Effector memory CD4-positive, alpha-beta T cell (primary cell): Measurements from ENCODE around the gene ZNF208.

Experiments used
- DNase-seq, 3 donors: peaks; one replicate each; pipeline ENCODE4 v3.0.0-alpha.2; 2020
- H3K27ac ChIP-seq: 2 replicates; pipeline ENCODE4 v1.7.0; 2013; ENCODE audit warnings: mild to moderate bottlenecking, low read length, moderate library complexity; ENCODE audit not compliant: insufficient read depth, poor library complexity, severe bottlenecking
- H3K27me3 ChIP-seq: replicated peaks from 2 replicates; pipeline ENCODE4 v1.7.0; 2013; ENCODE audit warnings: mild to moderate bottlenecking, low read length; ENCODE audit not compliant: insufficient read depth, control insufficient read depth, poor library complexity, severe bottlenecking
- H3K36me3 ChIP-seq: 2 replicates; pipeline ENCODE4 v1.7.0; 2013; ENCODE audit warnings: mild to moderate bottlenecking, low read length, moderate library complexity; ENCODE audit not compliant: control insufficient read depth, insufficient read depth
- H3K4me1 ChIP-seq: 2 replicates; pipeline ENCODE4 v1.7.0; 2013; ENCODE audit warnings: low read length, mild to moderate bottlenecking; ENCODE audit not compliant: control insufficient read depth, insufficient read depth, poor library complexity, severe bottlenecking
- H3K4me3 ChIP-seq: 2 replicates; pipeline ENCODE4 v1.7.0; 2013; ENCODE audit warnings: low read length, low read depth, mild to moderate bottlenecking; ENCODE audit not compliant: insufficient read depth, poor library complexity, severe bottlenecking
- H3K9me3 ChIP-seq: 2 replicates; pipeline ENCODE4 v1.7.0; 2013; ENCODE audit warnings: mild to moderate bottlenecking, low read length, moderate library complexity; ENCODE audit not compliant: control insufficient read depth

Gene ZNF208

GRCh38 chr19:21934131-21934530 is 76.6 kb downstream of the ZNF208 start:
- no peaks in the 10 kb centered on the region for H3K9me3 ChIP-seq
- no peaks in the 10 kb centered on the region for H3K36me3 ChIP-seq
- no peaks in the 10 kb centered on the region for H3K27me3 ChIP-seq
- no peaks in the 10 kb centered on the region for H3K4me1 ChIP-seq
- no peak overlapping the region for H3K27ac ChIP-seq
- no peak for DNase-seq
- no peak overlapping the region for H3K4me3 ChIP-seq

GRCh38 chr19:21922276-21922675 is 88.5 kb downstream of the ZNF208 start:
- Histone ChIP-seq H3K4me1 (no peaks in the 10 kb centered on the region), H3K27ac (no peak overlapping the region), H3K36me3 (no peaks in the 10 kb centered on the region), H3K9me3 (no peaks in the 10 kb centered on the region), H3K27me3 (no peaks in the 10 kb centered on the region), H3K4me3 (no peak overlapping the region)
- DNase-seq: no peak

- H3K9me3 ChIP-seq: no peaks in the 10 kb centered on the region
- no peak overlapping the region for H3K27ac ChIP-seq
- no peaks in the 10 kb centered on the region for H3K36me3 ChIP-seq
Observed at GRCh38 chr19:21921691-21922180, 89.0 kb downstream of the ZNF208 start.

GRCh38 chr19:21915411-21915810 is 95.3 kb downstream of the ZNF208 start:
- Histone ChIP-seq H3K27ac (no peak overlapping the region), H3K27me3 (no peaks in the 10 kb centered on the region), H3K36me3 (no peaks in the 10 kb centered on the region), H3K4me1 (no peaks in the 10 kb centered on the region), H3K9me3 (no peaks in the 10 kb centered on the region), H3K4me3 (no peak overlapping the region)
- DNase-seq: no peak

More at GRCh38 chr19:21921691-21922180, 89.0 kb downstream of the ZNF208 start:
- Histone ChIP-seq H3K27me3 (no peaks in the 10 kb centered on the region), H3K4me1 (no peaks in the 10 kb centered on the region), H3K4me3 (no peak overlapping the region)
- no peak for DNase-seq

GRCh38 chr19:21912654-21913053 is 98.1 kb downstream of the ZNF208 start:
- no peaks in the 10 kb centered on the region for H3K36me3 ChIP-seq
- H3K9me3 ChIP-seq: no peaks in the 10 kb centered on the region
- H3K4me3 ChIP-seq: no peak overlapping the region
- H3K27ac ChIP-seq: no peak overlapping the region
- no peak for DNase-seq
- H3K4me1 ChIP-seq: no peaks in the 10 kb centered on the region
- no peaks in the 10 kb centered on the region for H3K27me3 ChIP-seq

- Histone ChIP-seq H3K9me3 (no peaks in the 10 kb centered on the region), H3K27ac (no peak overlapping the region), H3K4me1 (no peaks in the 10 kb centered on the region), H3K36me3 (no peaks in the 10 kb centered on the region), H3K27me3 (no peaks in the 10 kb centered on the region), H3K4me3 (no peak overlapping the region)
- no peak for DNase-seq
Observed at GRCh38 chr19:21910318-21910717, 100.4 kb downstream of the ZNF208 start.

DNA sequence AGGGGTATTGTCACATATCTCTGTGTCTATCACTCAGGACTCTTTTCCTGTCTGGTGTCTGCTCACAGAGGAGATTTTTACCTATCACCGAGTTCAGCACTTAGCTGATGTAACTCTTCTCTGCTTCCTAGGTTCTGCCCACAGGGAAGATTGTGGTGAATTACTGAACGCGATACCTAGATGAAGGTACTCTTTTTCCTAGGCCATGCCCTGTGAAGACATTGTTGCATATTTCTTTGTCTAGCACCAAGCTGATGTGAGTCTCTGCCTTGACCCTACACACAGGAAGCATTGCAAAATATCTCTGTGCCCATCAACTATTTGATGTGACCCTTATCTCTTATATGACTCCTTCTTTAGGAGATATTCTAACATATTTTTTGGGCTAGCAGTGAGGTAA is 102.7 kb downstream of the ZNF208 start:
- Histone ChIP-seq H3K4me3 (no peak overlapping the region), H3K27me3 (no peaks in the 10 kb centered on the region), H3K9me3 (no peaks in the 10 kb centered on the region), H3K27ac (no peak overlapping the region), H3K4me1 (no peaks in the 10 kb centered on the region), H3K36me3 (no peaks in the 10 kb centered on the region)
- DNase-seq: no peak

GRCh38 chr19:21907516-21907915 is 103.2 kb downstream of the ZNF208 start:
- Histone ChIP-seq H3K9me3 (no peaks in the 10 kb centered on the region), H3K4me3 (no peak overlapping the region), H3K27me3 (no peaks in the 10 kb centered on the region), H3K27ac (no peak overlapping the region), H3K36me3 (no peaks in the 10 kb centered on the region), H3K4me1 (no peaks in the 10 kb centered on the region)
- no peak for DNase-seq

- Histone ChIP-seq H3K27ac (no peak overlapping the region), H3K36me3 (no peaks in the 10 kb centered on the region), H3K9me3 (no peaks in the 10 kb centered on the region), H3K4me1 (no peaks in the 10 kb centered on the region), H3K27me3 (no peaks in the 10 kb centered on the region), H3K4me3 (no peak overlapping the region)
- DNase-seq: no peak
Observed at GRCh38 chr19:21902571-21902970, 108.2 kb downstream of the ZNF208 start.

DNA sequence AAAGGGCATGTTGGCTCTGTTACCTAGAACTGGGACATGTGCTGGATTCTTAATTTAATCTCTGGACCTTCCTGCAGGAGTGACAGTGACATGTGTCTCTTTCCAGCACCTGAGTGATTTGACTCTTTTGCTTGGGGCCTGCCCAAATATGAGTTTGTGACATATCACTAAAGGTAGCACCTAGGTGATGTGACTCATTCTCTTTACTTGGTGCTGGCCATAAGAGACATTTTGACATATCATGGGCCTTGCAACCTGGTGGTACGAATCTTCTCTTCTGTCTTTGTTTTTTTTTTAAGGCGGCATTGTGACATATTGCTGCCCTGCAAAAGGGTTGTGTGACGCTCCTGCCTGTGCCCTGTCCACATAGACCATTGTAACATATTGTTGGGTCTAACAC is 108.9 kb downstream of the ZNF208 start:
- Histone ChIP-seq H3K4me3 (no peak overlapping the region), H3K27ac (no peak overlapping the region), H3K36me3 (no peaks in the 10 kb centered on the region), H3K9me3 (no peaks in the 10 kb centered on the region), H3K4me1 (no peaks in the 10 kb centered on the region), H3K27me3 (no peaks in the 10 kb centered on the region)
- DNase-seq: no peak

- H3K36me3 ChIP-seq: no peaks in the 10 kb centered on the region
- H3K4me1 ChIP-seq: no peaks in the 10 kb centered on the region
- H3K9me3 ChIP-seq: no peaks in the 10 kb centered on the region
- H3K27me3 ChIP-seq: no peaks in the 10 kb centered on the region
- no peak overlapping the region for H3K4me3 ChIP-seq
- no peak for DNase-seq
- no peak overlapping the region for H3K27ac ChIP-seq
Observed at GRCh38 chr19:21900401-21900800, 110.3 kb downstream of the ZNF208 start.
